GM04504 (cell line): ENCODE measurements around the gene CDH16.
"Not testable (repeated sequence)": the region's sequence is repeated elsewhere in the genome, so short reads cannot be mapped to it uniquely, and the experiment has no call there.

Source experiments
- DNase-seq: peaks from one replicate; pipeline ENCODE4 v3.0.0-alpha.2; 2012; ENCODE audit warnings: low read depth

Gene CDH16

DNA sequence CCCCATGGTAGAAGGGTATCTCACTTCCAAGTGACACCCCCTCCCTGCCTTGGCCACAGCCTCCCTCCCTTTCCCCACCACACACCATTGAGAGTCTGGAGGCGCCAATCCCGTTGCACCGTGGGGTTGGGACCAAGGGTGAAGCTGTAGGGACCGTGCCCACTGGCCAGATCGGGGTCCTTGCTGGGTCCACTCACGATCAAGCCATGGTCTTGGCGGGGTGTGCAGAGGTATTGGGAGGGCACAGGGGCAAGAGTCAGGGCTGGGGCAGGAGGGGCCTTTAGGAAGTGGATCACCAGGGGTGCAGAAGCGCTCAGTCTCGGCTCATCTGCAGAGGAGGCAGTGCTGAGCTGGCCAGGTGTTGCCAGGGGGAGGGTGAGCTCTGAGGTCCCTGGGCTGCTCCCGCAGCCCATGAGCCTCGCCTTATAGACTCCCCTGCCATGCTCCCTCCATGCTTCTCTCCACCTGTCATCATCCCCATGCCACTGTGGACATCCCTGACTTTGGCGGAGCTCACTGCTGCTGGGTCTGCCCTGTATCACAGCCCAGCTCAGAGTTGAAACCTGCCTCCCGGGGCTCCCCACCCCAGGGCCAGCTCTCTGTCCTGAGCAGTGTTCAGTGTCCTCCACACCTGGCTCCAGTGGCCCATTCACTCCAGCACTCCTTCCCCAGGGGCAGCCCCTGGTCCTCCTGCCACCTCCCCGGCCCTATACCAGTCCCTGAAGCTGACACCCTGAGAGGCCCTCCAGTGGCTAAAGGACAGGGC is 8.3 kb downstream of the CDH16 start:
- no peak for DNase-seq

DNA sequence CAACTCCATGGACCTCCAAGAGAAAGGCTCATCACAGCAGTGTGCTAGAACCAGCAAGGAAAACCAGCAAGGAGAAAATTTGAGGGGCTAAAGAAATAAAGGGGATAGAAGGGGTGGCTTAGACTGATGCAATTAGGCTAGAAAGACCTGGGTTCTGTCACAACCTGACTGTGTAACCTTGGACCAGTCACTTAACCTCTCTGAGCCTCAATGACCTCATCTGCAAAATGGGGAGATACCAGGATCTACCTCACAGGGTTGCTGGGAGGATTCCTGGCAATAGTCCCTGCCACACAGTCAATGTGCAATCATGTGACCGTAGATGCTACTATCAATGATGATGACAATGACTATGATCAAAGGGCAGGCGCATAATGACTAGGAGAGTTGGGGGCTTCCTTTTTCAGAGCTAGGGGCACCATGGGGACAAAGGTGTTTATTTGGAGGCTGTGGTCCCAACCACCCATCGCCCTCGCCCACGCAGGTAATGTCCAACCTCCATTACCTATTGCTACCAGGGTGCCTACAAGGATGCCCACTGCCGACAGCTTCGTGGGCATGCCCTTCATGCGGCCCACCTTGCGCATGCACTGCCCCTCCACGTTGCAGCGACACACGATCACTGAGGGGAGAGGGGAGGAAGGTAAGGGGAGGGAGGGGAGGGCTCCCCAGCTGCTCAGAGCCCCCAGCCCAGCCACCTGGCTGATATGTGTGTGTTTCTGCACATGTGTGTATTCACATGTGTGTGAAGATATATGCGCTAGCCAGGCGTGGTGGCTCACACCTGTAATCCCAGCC is 9.7 kb downstream of the CDH16 start:
- no peak for DNase-seq

DNA sequence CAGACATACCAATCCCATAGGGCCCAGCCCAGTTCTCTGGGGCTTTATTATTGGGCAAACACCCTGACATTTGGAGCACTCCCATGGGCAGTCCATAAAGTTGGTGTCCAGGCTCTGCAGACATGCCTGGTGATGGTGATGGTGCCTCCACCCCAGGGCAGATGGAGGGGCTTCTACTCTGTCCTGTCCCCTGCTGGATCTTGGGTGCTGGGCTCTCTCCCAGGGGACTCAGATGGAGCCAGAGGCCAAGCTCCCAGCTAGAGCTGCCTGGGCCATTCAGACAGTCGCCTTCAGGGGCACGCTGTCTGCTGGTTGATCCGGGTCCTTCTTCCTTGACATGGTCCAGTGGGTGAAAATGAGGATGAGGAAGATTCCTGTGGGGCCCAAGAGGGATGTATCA is 10.6 kb downstream of the CDH16 start:
- no peak for DNase-seq

DNA sequence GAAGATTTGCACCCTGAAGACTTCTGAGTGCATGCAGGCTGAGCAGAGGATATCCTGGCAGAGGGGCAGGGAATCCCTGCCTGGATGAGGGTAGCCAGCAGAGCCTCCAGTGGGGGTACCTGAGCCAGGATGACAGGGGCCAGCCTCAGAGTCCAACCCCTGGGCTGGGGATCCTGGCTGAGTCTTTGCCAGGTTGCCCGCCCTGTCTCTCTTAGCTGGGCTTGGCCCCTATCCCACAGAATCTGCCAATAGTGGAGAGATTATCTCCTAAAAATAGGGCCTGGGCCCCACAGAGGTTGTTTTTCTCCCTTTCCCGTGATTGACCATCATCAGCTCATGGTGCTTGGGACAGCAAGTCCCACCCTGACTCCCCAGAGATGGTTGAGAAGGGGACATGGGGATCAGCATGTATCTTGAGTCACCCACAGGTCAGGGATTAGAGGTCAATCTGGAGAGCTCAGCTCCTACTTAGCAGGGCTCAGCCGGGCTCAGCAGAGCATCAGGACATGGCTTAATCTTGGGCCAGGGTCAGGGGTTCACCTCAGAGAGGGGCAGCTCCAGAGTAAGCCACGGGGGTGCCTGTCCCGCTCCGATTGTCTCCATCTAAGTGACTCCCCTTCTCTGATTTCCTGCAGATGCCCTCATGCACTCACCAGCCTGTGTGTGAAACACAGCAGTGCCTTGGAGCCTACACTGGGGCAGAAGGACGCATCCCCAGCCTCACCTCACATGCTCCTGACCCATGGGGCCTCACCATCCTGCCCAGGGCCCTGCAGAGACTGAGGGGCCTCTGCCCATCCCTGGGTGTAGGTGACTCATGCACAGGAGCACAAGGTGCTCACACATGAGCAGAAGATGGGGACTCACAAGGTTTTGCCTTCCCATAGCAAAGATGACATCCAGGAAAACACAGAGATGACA is 11.5 kb downstream of the CDH16 start:
- no peak for DNase-seq

DNA sequence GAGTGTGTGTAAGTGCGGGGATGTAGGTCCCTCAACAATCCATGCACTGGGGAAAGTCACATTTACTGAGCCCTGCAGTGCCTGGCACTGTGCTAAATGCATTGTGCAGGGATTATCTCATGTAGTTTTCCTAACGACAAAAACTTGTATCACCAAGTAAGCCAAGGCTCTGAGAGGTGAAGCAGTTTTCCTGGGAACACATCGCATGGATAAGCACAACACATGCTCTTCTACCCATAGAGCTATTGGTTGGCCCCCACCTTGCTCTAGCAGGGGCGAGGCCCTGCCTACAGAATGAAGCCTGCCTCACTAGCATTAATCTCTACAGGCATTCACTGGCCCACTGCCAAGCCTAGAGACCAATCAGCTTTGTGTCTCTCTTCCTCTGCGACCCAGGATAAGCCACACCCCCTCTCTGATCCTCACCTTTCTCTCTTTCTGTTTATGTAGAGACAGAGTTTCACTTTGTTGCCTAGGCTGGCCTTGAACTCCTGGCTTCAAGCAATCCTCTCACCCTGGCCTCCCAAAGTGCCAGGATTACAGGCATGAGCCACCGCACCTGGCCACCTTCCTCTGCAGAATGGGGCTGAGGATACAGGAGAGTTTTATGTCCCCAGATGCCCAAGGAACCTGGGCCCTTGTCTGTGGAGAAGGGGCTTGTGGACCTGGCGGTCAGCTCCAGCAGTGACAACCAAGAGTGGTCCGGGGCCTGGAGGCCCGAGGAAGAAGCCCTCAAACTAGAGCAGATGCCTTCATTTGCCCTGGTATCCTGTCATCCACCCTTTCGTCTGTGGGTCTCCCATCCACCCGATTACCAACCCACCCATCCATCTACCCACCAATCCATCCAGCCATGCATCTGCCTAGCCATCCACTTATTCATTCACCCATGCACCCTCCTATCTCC is 12.8 kb downstream of the CDH16 start:
- no peak for DNase-seq

DNA sequence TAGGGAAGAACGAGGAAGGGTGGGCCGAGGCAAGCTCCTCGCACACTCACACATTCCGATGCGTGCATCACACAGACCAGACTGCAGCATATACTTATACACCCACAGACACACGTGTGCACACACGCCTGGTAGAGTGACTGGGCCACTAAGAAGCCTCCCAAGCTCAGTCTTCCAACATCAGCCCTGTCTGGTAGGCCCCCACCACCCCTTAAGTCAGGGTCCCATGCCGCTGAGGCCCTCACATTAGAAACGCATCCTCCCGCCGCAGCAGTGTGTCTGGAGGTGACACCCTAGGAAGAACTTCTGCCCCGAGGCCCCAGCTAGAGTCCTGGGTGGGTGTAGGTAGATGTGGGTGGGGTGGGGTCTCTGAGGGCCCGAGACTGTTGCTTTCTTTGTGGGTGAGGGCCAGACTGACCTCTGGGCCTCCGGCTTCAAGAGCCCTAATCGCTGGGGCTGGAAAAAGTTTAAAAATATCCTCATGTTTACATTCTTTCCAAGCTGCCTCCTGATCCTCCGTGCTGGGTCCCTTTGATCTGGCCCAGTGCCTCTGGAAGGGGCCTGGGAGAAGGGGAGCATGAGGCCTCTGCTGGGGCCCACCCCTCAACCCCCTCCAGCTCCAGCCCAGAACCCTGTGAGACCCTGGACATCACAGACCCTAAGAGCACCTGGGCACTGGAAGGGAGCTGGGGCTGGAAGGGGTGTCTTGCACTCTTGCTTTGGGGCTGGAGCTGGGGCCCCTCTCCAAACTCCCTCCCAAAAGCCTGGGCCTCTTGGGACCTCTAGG is 13.6 kb downstream of the CDH16 start:
- no peak for DNase-seq

DNA sequence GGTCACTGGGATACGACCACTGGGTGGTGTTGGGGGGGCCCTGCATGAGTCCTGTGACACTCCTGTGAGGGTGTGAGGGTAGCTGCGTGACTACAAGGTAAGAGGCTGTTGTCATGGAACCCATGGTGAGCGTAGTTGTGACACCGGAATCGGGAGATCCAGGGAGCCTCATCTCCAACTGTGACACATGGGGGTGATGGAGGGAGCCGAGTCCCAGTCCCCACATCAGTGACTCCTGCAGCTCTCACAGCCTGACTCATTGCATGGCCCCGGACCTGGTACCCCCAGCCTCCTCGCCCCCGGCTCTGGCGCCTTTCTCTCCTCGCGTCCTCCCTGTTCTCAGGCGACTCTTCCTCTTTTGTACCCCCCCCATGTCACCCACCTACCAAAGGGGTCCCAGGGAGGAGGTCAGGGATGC is 14.2 kb downstream of the CDH16 start:
- DNase-seq = no peak

DNA sequence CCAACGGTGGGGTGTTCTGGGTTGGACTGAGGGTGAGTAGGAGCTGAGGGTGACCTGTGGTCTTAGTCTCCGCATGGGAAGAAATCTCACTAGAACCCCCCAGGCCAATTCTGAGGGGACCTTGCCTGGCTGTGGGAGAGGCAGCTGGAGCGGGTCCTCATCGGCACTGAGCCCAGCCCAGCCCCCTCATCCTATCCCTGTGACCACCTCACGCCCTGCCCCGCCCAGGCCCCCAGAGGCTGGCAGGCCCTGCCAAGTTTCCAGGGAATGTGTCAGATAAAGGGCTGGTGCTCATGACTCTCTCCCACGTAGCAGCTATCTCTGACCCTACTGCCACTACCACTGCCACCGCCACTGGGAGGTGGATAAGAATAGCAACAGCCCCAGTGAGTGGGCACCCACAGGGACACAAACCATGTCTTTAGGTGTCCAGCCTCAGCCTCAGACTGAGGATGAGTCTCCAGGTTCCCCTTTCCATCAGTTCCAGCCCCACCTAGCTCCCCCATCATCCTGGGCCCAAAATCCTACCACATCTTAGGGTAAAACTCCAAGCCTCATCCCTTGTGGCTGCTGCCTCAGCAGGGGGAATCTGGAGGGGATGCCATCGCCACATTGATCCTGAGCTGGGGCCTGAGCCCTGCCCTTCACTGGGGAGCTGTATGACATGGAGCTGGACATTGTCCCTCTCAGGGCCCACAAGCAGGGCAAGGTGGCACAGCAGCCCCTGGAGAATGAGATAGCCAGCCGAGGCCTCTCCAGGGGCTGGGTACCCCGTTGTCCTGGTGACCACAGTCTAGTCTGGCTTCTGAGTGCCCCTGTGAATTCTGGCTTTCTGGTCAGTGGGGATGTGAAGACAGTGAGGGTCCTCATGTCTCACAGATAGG is 14.9 kb downstream of the CDH16 start:
- DNase-seq = no peak

DNA sequence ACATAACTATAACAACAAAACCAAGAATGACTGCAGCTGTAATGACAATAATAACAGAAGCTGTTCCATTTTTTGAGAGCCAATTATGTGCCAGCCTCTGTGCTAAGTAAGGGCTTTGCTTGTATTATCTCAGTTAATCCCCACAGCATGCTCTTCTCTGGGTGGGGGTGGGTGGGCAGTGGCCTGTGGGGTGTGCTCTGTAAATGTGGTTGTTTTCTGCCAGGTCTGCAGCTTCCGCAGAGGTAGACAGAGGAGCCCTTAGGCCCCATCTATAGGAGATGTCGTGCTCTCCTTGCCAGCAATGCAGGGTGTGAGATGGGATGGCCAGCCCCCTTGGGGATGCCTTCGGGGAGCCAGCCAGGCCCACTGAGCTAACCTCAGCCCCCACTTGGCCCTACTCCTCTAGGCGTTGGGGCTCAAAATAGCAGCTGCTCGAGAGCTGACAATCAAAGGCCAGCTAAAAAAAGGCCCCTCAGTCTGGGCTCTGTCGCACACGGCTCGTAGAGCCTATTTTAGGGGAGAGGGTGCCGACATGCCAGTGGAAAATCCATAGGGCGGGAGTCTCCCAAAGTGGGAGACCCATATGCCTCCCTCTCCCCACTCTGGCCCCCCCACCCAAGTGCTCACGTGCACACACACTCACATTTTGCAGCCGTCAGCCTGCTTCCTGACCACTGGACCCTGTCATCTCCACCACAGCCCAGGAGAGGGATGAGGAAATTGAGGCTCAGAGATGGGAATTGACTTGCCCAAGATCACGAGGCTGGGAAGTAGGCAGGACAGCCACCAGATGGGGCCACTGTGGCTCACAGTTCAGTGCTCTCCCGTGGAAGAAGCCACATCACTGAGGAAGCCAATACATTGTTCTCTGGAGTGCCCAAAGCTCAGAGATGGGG is 15.8 kb downstream of the CDH16 start:
- no peak for DNase-seq

DNA sequence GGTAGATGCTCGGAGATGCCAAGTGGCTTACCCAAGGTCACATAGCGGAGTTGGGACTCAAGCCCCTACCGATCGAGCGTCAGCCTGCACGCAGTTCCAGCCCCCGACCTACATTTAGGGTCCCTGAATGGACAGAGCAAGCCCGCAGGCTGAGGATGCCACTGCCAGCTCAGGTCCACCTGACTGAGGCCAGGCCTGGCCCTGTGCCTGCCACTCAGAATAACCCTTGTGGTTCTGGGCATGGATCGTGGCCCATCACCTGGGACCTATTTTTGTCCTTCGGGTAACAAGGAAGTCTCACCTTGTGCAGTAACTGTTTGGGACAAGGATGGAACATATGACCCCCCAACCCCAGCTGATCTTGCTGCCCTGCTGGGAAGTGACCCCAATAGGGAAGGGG is 17.1 kb downstream of the CDH16 start:
- DNase-seq = no peak

DNA sequence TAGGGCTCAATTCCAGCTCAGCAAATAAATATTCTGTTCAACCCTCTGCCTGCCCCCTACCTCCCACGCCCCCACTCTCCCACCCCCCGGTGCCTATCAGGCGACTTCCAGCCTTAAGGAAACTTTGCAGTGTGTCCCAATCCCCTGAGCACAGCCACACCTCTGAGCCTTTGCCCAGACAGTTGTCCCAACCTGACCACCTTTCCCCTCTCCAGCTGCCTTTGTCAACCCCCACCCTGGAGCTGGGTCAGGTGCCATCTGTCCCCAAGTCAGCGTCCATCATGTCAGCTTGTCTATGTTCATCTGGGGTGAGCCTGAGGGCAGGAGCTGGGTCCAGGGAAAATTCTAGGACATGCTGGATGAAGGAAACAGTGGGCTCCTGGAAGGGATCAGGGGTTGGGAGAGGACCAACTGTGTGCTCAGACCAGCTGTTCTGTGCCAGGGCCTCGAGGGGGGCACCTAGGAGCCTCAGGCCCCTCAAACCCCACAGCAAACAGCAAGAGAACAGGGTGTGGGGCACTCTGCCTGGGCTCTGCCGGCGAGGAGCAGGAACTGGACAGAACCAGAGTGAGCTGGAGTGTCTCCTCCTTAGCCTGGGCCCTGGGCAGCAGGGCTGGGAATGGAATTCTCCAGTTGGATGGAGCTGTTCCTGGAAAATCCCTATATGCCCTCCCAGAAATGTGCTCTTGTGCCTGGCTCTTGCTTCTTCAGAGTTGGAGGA is 17.8 kb downstream of the CDH16 start:
- DNase-seq = no peak

DNA sequence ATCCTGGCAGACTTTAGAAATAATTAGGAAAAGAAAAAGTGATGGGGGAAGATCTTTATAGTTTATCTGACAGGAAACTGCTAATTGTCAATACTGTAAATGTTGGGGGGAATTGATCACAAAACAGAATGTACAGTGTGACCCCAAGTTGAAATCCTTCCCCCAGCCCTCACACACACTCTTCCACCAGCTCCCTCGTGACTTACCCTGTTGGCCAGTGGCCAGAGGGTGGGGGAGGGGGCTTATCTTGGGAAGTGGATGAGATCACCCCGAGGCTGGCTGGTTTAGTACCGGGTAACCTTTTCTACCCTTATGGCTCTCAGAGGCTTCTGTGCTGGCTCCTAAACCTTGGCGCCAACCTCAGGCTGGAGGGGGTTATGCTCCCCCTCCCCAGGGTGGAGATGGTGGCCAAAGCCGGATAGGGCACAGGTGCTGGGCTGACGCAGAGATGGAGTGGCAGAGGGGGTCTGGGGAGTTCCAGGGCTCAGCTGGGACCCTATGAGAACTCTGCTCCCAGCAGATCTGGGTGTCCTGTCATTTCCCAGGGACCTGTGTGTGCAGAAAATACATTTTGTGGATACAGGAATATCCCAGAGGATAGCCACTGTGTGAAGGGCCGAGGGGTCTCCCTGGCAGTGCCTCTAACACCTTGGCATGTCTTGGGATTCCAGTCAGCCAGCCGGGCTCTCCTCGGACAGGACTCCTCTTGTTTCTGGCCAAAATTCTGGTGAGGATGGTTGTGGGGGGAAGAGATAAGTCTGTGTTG is 18.6 kb downstream of the CDH16 start:
- no peak for DNase-seq

DNA sequence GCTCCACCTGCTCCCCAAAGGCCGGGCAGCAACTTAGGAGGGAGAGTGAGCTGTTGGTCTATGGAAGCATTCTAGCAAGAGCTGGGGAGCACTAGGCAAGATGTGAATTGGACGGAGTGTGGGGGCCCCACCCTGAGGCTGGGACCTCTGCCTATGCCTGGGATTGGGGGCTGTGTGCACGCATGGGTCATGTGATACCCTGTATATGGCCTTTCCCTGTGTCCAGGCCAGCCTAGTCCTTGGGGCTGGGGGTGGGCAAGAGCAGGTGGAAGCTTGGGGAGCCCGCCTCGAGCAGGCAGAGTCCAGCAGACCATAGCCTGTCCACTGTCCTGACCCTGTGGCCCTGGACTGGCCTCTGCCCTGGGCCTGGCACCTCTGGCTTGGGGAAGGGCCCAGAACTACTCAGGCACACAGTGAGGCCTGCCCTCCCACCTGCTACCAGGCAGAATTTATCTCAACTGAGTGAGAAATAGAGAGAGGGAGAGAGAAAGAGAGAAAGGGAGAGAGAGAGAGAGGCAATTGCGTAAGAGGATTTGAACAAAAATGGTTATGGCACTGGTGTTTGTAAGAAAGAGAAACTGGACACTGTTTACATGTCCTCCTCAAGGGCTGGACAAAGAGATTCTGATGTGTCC is 19.3 kb downstream of the CDH16 start:
- DNase-seq = no peak

DNA sequence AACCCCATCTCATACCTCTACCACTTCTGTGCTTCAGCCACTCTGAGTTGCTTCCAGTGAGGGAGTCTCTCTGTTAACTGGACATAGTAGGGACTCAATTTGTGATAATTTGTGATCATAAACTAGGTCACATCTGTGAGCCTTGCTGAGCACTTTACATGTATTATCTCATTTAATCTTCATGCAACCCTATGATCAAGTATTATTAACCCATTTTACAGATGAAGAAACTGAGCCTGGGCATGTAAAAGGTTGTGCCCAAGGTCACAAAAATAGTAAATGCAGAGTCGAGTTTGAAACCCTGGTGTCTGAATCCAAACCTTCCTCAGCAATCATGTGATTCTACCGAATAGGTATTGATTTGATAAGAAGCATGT is 19.8 kb downstream of the CDH16 start:
- no peak for DNase-seq

DNA sequence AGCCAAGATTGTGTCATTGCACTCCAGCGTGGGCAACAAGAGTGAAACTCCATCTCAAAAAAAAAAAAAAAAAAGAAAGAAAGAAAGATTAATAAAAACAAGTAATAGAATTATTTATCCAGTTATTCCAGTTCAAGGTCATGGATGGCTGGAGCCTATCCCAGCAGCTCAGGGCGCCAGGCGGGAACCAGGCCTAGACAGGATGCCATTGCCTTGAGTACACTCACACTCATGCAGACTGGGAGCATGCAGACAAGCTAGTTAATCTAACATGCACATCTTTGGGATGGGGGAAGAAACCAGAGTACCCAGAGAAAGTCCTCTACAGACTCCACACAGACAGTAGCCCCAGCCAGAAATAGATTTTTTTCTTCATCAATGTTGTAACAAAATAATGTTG is 20.5 kb downstream of the CDH16 start:
- DNase-seq = no peak

DNA sequence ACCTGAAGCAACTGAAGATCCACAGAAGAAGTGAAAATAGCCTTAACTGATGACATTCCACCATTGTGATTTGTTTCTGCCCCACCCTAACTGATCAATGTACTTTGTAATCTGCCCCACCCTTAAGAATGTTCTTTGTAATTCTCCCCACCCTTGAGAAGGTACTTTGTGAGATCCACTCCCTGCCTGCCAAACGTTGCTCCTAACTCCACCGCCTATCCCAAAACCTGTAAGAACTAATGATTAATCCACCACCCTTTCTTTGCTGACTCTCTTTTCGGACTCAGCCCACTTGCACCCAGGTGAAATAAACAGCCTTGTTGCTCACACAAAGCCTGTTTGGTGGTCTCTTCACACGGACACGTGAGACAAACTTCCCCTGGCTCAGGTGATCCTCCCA is 22.0 kb downstream of the CDH16 start:
- DNase-seq = not testable (repeated sequence)

DNA sequence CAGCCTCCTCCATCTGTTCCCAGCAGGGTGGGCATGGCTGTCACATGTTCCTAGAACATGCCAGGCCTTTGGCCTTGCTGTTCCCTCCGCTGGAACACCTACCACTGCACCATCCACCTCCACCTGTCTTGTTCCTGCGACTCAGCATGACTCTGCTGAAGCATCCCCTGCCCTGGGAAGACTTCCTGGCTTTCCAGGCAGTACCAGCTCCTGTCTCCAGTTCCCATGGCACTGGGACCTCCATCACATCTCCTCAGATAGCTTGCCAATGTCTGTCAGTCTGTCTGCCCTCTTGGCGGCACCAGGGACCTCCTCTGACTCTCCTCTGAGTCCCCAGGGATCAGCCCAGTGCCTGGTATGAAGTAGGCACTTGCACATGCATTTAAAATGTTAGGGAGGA is 22.7 kb downstream of the CDH16 start:
- DNase-seq = no peak
